ENCODE results near the gene USP25.

- TF ChIP-seq CTCF (IDR thresholded peaks at IDR 0.05) (no peak), POLR2AphosphoS5 (IDR thresholded peaks at IDR 0.05; ENCODE audit: low read depth, low read length) (no peak)
These were observed 90.5 kb downstream of the USP25 start for GRCh38 chr21:15820327-15820726.

All from Panc1 (cell line).